B cell (primary cell): ENCODE measurements around the gene EFL1. TPM values are rescaled to one million over a fixed set of nuclear protein-coding genes. Genes with fewer than 3 reads are reported as not detected.

Experiments used
- ATAC-seq: fragments of 200-7000 bp; cut with Tn5 transposase; one replicate; pipeline ENCODE4 v1.10.0; 2021; ENCODE audit warnings: low read depth, mild to moderate bottlenecking, moderate number of reproducible peaks, moderate library complexity
- CTCF ChIA-PET: fragments of 350-600 bp; sonication (Branson Sonifier 250); formaldehyde crosslinking; loops from one replicate; lab custom pipeline; 2021; ENCODE audit warnings: antibody characterized with exemption, inconsistent platforms; lab: Charles Lee
- POLR2A ChIA-PET: fragments of 350-600 bp; sonication (Branson Sonifier 250); formaldehyde crosslinking; loops from one replicate; lab custom pipeline; 2021; ENCODE audit warnings: antibody characterized with exemption; lab: Charles Lee
- DNase-seq: peaks from one replicate; pipeline ENCODE4 v3.0.0; 2013
- H2AFZ ChIP-seq: 2 replicates; pipeline ENCODE4 v1.6.1; 2012; ENCODE audit warnings: mild to moderate bottlenecking, low read depth, low read length; ENCODE audit not compliant: insufficient read depth, poor library complexity, severe bottlenecking
- H3K27ac ChIP-seq, 2 donors: 1 replicate in 1 of 2; 2 replicates in 1 of 2; pipeline ENCODE4 v1.5.1; 2012 to 2013; ENCODE audit warnings: low read length in 2 of 2, mild to moderate bottlenecking in 2 of 2, moderate library complexity in 1 of 2
- H3K27me3 ChIP-seq, 4 experiments: fragments of 200-600 bp in 1 of 4; sonication (generic) in 1 of 4; replicated peaks in 1 of 4; 1 replicate in 2 of 4; 2 replicates in 2 of 4; pipeline versions ENCODE4 v1.6.1 to v1.7.0; 2013 to 2016; ENCODE audit warnings: low read length in 3 of 4, mild to moderate bottlenecking in 2 of 4, mixed read lengths in 1 of 4, moderate library complexity in 1 of 4; ENCODE audit not compliant: insufficient read depth in 4 of 4, control insufficient read depth in 3 of 4; ENCODE audit errors: control extremely low read depth in 1 of 4
- H3K36me3 ChIP-seq, 2 experiments: replicated peaks in 1 of 2; 1 replicate in 1 of 2; 2 replicates in 1 of 2; pipeline versions ENCODE4 v1.6.1 to v1.7.1; 2013; ENCODE audit warnings: low read length in 1 of 2; ENCODE audit not compliant: insufficient read depth in 2 of 2, control insufficient read depth in 1 of 2; ENCODE audit errors: control extremely low read depth in 1 of 2, extremely low read depth in 1 of 2
- H3K4me1 ChIP-seq, 2 donors: fragments of 200-600 bp in 1 of 2; sonication (generic) in 1 of 2; 1 replicate in 1 of 2; 2 replicates in 1 of 2; pipeline versions ENCODE4 v1.5.1 to v1.6.1; 2013 to 2017; ENCODE audit warnings: low read length in 2 of 2; ENCODE audit not compliant: control insufficient read depth in 2 of 2, insufficient read depth in 2 of 2
- H3K4me2 ChIP-seq: replicated peaks from 2 replicates; pipeline ENCODE3; 2012; ENCODE audit warnings: mild to moderate bottlenecking, low read depth, low read length; ENCODE audit not compliant: poor library complexity, severe bottlenecking
- H3K4me3 ChIP-seq, 5 experiments: fragments of 200-600 bp in 1 of 5; sonication (generic) in 1 of 5; 1 replicate in 3 of 5; 2 replicates in 2 of 5; pipeline versions ENCODE4 v1.5.1 to v1.7.0; 2011 to 2016; ENCODE audit warnings: low read length in 4 of 5, mild to moderate bottlenecking in 4 of 5, low read depth in 2 of 5, control low read depth in 1 of 5, moderate library complexity in 1 of 5; ENCODE audit not compliant: insufficient read depth in 1 of 5; ENCODE audit errors: control extremely low read depth in 1 of 5, extremely low read depth in 1 of 5
- H3K79me2 ChIP-seq: fragments of 200-600 bp; sonication (generic); one replicate; pipeline ENCODE4 v1.6.0; 2016; ENCODE audit warnings: low read length; ENCODE audit not compliant: control insufficient read depth, insufficient read depth
- H3K9ac ChIP-seq: fragments of 200-600 bp; sonication (generic); 2 replicates; pipeline ENCODE4 v1.6.1; 2017; ENCODE audit warnings: mild to moderate bottlenecking, low read length, moderate library complexity
- H3K9me3 ChIP-seq, 3 donors: one replicate each; pipeline versions ENCODE4 v1.6.1 to v1.7.1; 2013; ENCODE audit warnings: low read length in 2 of 3; ENCODE audit not compliant: control insufficient read depth in 2 of 3, insufficient read depth in 1 of 3; ENCODE audit errors: control extremely low read depth in 1 of 3
- H4K20me1 ChIP-seq: 2 replicates; pipeline ENCODE4 v1.6.0; 2012; ENCODE audit warnings: mild to moderate bottlenecking, low read length; ENCODE audit not compliant: insufficient read depth, control insufficient read depth, poor library complexity, severe bottlenecking
- H3K27ac Mint-ChIP-seq: one replicate; pipeline ENCODE4 v1.8.0; 2021; ENCODE audit warnings: mixed read lengths
- H3K27me3 Mint-ChIP-seq: one replicate; pipeline ENCODE4 v1.8.0; 2021; ENCODE audit warnings: mixed read lengths
- H3K4me1 Mint-ChIP-seq: one replicate; pipeline ENCODE4 v1.8.0; 2021; ENCODE audit warnings: mixed read lengths
- H3K4me3 Mint-ChIP-seq: one replicate; pipeline ENCODE4 v1.8.0; 2021; ENCODE audit warnings: mixed read lengths
- H3K9me3 Mint-ChIP-seq: one replicate; pipeline ENCODE4 v1.8.0; 2022; ENCODE audit warnings: mixed read lengths; ENCODE audit not compliant: insufficient read depth
- EZH2 ChIP-seq: IDR thresholded peaks from 2 replicates; pipeline ENCODE4 v1.6.1; 2012; ENCODE audit warnings: borderline replicate concordance, low read depth, mild to moderate bottlenecking, moderate library complexity, low read length; ENCODE audit not compliant: insufficient read depth, poor library complexity, severe bottlenecking
- WGBS: methylation state at CpG from one replicate; pipeline ENCODE4 v1.1.5; 2013; ENCODE audit warnings: missing lambda C conversion rate; ENCODE audit not compliant: insufficient coverage; 5-methylcytosine and 5-hydroxymethylcytosine counted together
- intact Hi-C: fragments of 100-400 bp; cut with micrococcal nuclease; formaldehyde crosslinking; loops from one replicate; pipeline ENCODE4 v1.10.0; 2022
- polyA plus RNA-seq: library from polyadenylated mRNA; depleted of rRNA; stranded (reverse); fragments of >200 nt; gene quantifications from 2 replicates; pipeline ENCODE4 v1.2.3, GENCODE V29; 2012
- total RNA-seq, 2 donors: library from RNA; stranded (reverse); fragments of 120-200 nt in 1 of 2; gene quantifications; 1 replicate in 1 of 2; 2 replicates in 1 of 2; pipeline versions ENCODE4 v1.2.3 to v1.2.4, GENCODE V29; 2013 to 2022
- TF ChIP-seq, protein P1 (sequence below): fragments of 200-600 bp; IDR thresholded peaks from one replicate; pipeline ENCODE4 v1.8.0; 2022; ENCODE audit warnings: antibody characterized with exemption, mild to moderate bottlenecking

Gene EFL1
- total and polyA plus RNA-seq, 2 donors (not counting 1 experiment from before 2014, with no cell fraction given) = 8.2 to 25.8 TPM

- Histone ChIP-seq H3K36me3 (no peaks in the 10 kb centered on the region), H3K9ac (no peak overlapping the region), H3K27me3 (no peaks in the 10 kb centered on the region), H3K9me3 (no peaks in the 10 kb centered on the region), H3K4me1 (no peaks in the 10 kb centered on the region), H2AFZ (no peak overlapping the region), H3K4me3 (no peak overlapping the region), H3K79me2 (no peaks in the 10 kb centered on the region), H3K4me2 (no peak overlapping the region), H3K27ac (no peak overlapping the region), H4K20me1 (no peaks in the 10 kb centered on the region)
- no peak overlapping the region for H3K4me3 Mint-ChIP-seq
- no peaks in the 10 kb centered on the region for H3K4me1 Mint-ChIP-seq
- intact Hi-C loops = loop anchor here (10.0 kb wide), 1 partner anchor 622 kb away; no protein-coding TSS in a partner anchor
- TF ChIP-seq, protein P1, sequence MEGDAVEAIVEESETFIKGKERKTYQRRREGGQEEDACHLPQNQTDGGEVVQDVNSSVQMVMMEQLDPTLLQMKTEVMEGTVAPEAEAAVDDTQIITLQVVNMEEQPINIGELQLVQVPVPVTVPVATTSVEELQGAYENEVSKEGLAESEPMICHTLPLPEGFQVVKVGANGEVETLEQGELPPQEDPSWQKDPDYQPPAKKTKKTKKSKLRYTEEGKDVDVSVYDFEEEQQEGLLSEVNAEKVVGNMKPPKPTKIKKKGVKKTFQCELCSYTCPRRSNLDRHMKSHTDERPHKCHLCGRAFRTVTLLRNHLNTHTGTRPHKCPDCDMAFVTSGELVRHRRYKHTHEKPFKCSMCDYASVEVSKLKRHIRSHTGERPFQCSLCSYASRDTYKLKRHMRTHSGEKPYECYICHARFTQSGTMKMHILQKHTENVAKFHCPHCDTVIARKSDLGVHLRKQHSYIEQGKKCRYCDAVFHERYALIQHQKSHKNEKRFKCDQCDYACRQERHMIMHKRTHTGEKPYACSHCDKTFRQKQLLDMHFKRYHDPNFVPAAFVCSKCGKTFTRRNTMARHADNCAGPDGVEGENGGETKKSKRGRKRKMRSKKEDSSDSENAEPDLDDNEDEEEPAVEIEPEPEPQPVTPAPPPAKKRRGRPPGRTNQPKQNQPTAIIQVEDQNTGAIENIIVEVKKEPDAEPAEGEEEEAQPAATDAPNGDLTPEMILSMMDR = no peak
- no peak for TF ChIP-seq EZH2
- H3K27ac Mint-ChIP-seq = no peak overlapping the region
- H3K9me3 Mint-ChIP-seq = no peaks in the 10 kb centered on the region
- peaks cover 4% of the 10 kb centered on the region for H3K27me3 Mint-ChIP-seq
- DNase-seq (no peak), ATAC-seq (no peak)
- ChIA-PET POLR2A (no interaction called here), CTCF (interaction anchor here (1.4 kb wide), 1 partner anchor 9 kb away, joined by 5 read pairs; no protein-coding TSS in a partner anchor)
- WGBS = 96% methylated on average over 2 of the region's 5 CpGs
These were observed 155.9 kb downstream of the EFL1 start for GRCh38 chr15:82106679-82107078.

- H3K4me1 ChIP-seq = no peaks in the 10 kb centered on the region
- H3K36me3 ChIP-seq = no peaks in the 10 kb centered on the region
- no peak for ATAC-seq
- H3K27ac ChIP-seq = no peak overlapping the region
- Mint-ChIP-seq H3K4me3 (no peak overlapping the region), H3K27me3 (peaks cover 4% of the 10 kb centered on the region), H3K4me1 (no peaks in the 10 kb centered on the region), H3K27ac (no peak overlapping the region), H3K9me3 (no peaks in the 10 kb centered on the region)
- H3K79me2 ChIP-seq = no peaks in the 10 kb centered on the region
- DNase-seq = no peak
- no peaks in the 10 kb centered on the region for H3K27me3 ChIP-seq
- no peak overlapping the region for H3K9ac ChIP-seq
- WGBS = 70% methylated on average over 2 of the region's 7 CpGs
- ChIA-PET CTCF (interaction anchor here (1.4 kb wide), 1 partner anchor 10 kb away, joined by 5 read pairs; no protein-coding TSS in a partner anchor), POLR2A (no interaction called here)
- intact Hi-C loops = loop anchor here (10.0 kb wide), 1 partner anchor 621 kb away; no protein-coding TSS in a partner anchor
- no peak for TF ChIP-seq EZH2
- TF ChIP-seq, protein P1 = no peak
- no peak overlapping the region for H3K4me2 ChIP-seq
- no peak overlapping the region for H2AFZ ChIP-seq
- H4K20me1 ChIP-seq = no peaks in the 10 kb centered on the region
- H3K9me3 ChIP-seq = no peaks in the 10 kb centered on the region
- no peak overlapping the region for H3K4me3 ChIP-seq
These were observed 156.9 kb downstream of the EFL1 start for GRCh38 chr15:82105451-82106215.
